Measurements from ENCODE around the gene DTD1.

- TF ChIP-seq CTCF (IDR thresholded peaks at IDR 0.05) (no peak), POLR2A (IDR thresholded peaks at IDR 0.05) (no peak)
Measured at GRCh38 chr20:18589941-18590674, 2.3 kb downstream of the DTD1 start.
